Fibroblast of skin of abdomen (primary cell): ENCODE measurements around the gene CHTF18.

ENCODE experiments used
- DNase-seq: peaks from one replicate; pipeline ENCODE4 v3.0.0-alpha.2; 2013

The CHTF18 gene

DNA sequence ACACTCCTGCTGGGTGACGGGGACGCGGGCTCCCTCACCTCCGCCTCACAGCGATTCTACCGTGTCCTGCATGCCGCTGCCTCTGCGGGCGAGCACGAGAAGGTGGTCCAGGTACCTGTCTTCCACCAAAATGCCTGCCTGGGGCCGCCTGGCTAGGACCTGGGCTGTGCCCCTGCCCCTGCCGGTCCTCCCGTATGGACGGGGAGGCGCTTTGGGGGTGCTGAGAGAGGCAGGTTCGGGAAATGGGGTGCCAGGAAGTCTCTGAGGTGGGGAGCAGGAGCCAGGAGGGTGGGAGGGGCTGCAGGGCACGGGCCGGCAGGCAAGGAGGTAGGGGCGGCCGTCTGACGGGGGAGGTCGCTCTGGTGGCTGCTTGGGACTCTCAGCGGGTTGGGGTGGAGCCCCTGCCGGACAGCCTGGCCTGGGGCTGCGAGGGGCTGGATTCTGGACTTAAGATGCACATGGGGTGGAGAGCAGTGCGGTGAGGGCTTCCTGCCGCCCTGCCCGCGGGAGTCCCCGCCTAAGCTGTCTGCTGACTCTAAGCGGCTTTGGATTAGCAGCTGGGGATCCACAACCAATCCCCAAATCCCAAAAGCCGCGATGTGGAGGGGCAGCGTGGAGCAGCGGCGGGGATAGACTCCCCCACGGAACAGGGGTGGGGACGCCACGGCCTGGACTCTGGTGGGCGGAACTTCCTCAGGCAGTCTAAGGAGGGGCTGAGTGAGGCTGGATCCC, 5.8 kb downstream of the CHTF18 start:
- no peak for DNase-seq

GRCh38 chr16:794853-795466, 6.5 kb downstream of the CHTF18 start:
- no peak for DNase-seq

- DNase-seq = no peak
Observed at GRCh38 chr16:795580-796229, 7.3 kb downstream of the CHTF18 start.

GRCh38 chr16:796296-797119, 8.1 kb downstream of the CHTF18 start:
- DNase-seq = no peak

- no peak for DNase-seq
Observed at GRCh38 chr16:797120-797420, 8.7 kb downstream of the CHTF18 start.

GRCh38 chr16:797686-798085, 9.3 kb downstream of the CHTF18 start:
- DNase-seq = no peak

- no peak for DNase-seq
Observed at GRCh38 chr16:798666-799065, 10.2 kb downstream of the CHTF18 start.

- no peak for DNase-seq
Observed at GRCh38 chr16:799111-799947, 10.9 kb downstream of the CHTF18 start.

- no peak for DNase-seq
Observed at GRCh38 chr16:799948-800833, 11.8 kb downstream of the CHTF18 start, which contains the start of gene GNG13. Gene GNG13 (minus strand): TSS chr16:800734. CDS start chr16:799077, 1,657 bp downstream.

- no peak for DNase-seq
Observed at GRCh38 chr16:800834-801511, 12.6 kb downstream of the CHTF18 start.

DNA sequence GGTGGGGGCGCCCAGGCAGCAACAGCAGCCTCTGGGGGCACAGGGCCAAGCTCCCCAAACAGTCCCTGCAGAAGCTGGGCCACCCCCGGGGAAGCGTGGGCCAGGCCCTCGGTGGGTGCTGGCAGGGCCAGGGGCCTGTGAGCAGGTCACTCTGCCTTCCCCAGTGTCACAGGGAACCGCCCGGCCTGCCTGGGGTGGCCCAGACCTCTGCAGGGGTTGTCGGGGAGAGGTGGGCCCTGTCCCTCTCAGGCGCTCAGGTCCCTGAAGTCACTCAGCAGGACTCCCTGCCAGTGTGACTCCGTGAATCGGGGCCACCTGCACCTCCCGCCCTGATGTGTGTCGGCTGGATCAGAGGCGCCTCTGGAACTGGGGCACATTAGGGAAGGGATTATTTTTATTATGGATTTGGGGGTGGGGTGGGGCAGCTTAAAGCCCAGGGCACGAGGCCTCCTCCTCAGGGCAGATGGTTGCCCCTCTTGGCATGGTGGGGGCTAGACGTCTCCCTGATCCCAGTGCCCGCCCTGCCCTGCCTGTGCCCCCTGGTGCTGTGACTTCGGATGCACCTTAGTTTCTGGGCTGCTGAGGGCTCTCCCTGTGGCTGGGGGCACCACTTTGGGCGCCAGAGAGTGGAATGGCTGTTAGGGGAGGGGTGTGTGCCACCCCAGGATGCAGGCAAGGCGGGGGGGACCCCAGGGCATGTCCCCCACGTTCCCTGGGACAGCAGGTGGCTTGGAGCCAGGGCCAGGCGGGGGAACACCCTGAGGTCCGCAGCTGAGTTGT, 13.4 kb downstream of the CHTF18 start:
- no peak for DNase-seq

DNA sequence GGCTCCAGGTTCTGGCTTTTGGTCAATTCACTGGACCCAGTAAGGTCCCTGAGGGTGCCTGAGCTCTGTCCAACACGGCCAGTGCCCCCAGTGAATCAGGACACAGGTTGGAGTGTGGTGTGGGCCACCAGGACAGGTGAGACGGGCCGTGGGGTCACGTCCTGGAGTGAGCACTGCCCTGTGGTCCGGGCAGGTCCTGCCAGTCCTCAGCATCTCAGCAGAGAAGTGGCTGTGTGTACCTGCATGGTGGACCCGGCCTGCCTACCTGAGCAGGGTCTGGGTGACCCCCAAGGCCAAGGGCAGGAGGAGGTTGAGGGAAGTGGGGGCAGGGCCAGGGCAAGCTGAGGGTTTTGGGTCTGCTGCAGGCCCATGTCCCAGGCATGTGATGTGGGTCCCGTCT, 14.0 kb downstream of the CHTF18 start:
- DNase-seq = no peak

DNA sequence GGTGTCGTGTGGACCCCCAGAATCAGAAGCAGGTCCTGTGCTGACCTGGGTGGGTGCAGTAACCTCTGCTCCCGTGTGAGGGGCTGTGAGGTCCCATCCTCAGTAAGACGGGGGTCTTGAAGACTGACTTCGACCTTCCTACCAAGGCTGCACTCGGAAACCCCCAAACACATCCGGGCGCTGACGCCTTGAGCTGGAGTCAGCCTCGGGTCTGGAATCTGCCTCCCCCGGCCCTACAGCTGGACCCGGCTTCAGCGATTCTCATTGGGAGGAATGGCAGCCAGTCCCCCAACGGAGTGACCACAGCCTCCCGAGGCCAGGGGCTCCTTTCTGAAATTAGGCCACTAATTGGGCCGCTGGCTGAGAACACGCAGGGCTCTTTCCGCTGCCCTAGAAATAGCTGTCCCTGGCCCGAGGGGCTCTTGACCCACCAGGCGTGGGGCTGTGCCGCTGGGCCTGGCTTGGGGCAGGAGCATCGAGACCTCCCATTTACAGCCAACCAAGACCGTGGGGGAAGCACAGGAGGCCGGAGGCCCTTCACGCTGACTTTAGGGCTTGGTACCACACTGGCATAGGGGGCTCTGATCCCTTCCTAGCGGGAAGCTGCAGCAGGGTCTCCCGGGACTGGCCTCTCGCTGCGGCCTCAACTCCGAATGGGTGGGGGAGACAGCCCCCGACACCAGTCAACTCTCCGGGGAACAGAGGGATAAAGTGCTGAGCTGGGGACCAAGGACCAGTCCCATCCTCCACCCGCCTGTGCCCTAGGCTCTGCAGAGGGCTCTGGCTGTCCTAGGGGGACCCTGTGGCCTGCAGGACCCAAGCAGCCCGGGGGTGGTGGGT, 14.7 kb downstream of the CHTF18 start:
- no peak for DNase-seq

DNA sequence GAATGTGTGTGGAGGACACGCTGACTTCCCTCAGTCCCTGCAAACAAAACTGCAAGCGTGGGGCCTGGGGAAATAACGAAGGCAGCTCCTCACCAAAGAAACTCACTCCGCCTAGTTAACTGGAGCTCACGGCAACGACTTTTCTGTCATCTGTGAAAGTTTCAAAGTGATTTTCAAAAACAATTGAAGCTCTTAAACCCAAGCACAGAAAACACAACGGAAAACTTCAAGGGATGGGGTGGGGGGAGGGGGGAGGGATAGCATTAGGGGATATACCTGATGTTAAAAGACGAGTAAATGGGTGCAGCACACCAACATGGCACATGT, 15.3 kb downstream of the CHTF18 start:
- no peak for DNase-seq

DNA sequence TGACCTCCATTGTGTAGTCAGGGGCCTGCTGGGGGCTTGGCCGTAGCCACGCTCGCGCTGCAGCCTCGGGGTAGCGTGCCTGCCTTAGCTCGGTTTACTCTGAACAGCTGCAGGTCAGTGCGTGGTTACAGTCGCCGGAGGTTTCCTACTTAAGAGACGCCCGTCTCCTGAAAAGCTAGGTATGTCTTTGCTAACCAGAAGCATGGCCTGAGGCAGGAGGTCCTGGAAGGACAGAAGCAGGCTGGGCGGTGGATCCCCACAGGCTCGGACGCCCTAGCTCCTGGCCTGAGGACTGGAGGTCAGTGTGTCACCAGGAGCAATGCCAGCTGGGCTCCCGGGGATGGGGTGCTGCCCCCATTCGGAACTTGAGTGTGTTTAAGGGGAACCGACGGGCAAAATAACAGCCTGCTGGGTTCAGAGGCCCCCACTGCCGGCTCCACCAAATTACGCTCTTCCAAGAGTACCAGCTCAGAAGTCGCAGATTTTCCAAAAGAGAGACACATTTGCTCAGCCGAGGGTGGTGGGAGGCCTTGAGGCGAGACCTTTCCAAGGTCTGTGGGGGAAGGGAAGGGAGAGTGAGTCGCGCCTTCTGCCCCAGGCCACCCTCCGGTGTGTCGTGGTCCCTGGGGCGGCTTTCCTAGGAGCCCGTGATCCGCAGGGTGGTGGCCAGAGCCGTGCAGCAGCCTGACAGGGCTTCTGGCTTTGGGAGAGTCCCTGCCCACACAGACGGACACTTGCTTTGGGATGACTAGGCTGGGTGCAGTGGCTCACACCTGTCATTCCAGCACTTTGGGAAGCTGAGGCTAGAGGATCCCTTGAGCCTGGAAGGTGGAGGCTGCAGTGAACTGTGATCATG, 16.0 kb downstream of the CHTF18 start:
- no peak for DNase-seq

DNA sequence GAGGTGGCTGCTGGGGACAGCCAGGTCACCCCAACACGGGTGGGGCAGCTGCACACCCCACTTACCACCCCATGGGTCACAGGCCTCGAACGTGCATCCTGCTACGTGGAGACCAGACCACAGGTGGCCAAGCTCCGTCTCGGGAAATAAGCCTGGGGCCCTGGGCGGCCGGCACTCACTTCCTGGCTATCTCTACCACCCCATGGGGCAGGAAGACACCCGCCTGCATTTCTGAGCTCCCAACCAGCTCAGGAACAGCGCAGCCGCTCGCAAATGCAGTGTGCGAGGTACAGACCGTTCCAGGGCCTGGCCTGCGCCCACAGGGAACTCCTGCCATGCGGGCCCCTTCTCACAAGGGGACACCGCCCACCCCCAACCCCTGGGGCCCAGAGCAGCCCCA, 17.1 kb downstream of the CHTF18 start:
- no peak for DNase-seq

DNA sequence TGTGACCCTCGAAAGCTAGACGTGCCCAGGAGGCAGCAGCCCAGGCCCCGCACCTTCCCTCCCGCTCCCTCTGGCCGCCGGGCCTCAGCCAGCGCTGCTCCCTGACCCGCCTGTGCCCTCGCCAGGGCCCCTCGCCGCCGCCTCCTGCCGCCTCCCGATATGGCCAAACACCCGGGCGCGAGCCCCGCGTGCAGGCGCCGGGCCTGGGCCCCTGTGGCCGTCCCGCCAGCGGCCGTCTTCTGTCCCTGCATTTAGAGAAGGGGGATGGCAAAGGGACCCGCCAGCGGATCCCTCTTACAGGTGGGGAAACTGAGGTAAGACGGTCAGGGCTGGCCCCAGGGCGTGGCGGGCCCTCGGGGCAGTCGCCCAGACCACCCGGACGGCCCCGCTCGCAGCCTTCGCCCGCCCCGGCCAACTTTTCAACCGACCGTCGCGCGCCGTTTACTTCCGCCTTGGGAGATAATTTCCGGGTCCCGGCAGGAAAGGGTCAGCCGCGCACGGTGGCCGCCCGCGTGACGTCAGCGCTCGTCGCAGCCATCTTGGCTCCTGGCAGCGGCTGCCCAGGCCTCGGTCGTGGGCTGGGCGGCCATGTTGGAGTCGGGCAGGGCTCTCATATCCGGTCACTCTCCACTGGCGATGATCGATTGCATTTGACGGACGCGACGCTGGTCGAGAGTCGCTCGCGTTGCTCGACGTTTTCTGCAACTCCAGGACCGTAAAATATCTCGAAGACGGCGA, 19.1 kb downstream of the CHTF18 start:
- DNase-seq = peak; percentile 92
